Activated naive CD8-positive, alpha-beta T cell (primary cell): ENCODE measurements around the gene NDUFA3.

ENCODE experiments used
- H3K27ac Mint-ChIP-seq: one replicate; pipeline ENCODE4 v1.8.0; 2021; ENCODE audit warnings: mixed read lengths
- H3K27me3 Mint-ChIP-seq: one replicate; pipeline ENCODE4 v1.8.0; 2021; ENCODE audit warnings: mixed read lengths
- H3K36me3 Mint-ChIP-seq: one replicate; pipeline ENCODE4 v1.8.0; 2021; ENCODE audit warnings: mixed read lengths
- H3K4me1 Mint-ChIP-seq: one replicate; pipeline ENCODE4 v1.8.0; 2021; ENCODE audit warnings: low read depth, mixed read lengths
- H3K4me3 Mint-ChIP-seq: one replicate; pipeline ENCODE4 v1.8.0; 2021; ENCODE audit warnings: mild to moderate bottlenecking, mixed read lengths
- H3K9me3 Mint-ChIP-seq: one replicate; pipeline ENCODE4 v1.8.0; 2021; ENCODE audit warnings: low read depth, mixed read lengths

The NDUFA3 gene

DNA sequence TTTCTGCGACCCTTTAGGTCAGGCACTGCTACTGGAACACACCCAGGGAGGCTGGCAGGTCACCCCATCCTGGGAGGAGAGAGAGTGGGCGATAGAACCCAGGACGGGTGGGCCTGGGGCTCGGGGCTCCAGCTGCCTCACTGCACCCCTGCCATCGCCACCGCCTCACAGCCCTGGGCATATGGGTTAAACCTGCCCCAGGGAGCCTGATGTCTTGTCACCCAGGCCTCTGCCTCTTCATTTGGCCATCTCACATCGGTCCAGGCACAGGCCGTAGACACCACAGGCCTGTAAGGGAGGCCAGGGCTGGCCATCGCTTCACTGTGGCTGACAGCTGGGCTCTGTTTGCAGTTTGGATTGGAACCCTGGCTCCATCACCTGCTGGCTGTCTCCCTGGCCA lies 23.1 kb downstream of the NDUFA3 start:
- H3K9me3 Mint-ChIP-seq: no peaks in the 10 kb centered on the region
- H3K27me3 Mint-ChIP-seq: no peaks in the 10 kb centered on the region
- no peaks in the 10 kb centered on the region for H3K4me1 Mint-ChIP-seq
- H3K27ac Mint-ChIP-seq: peak overlapping the region; percentile 41
- no peaks in the 10 kb centered on the region for H3K36me3 Mint-ChIP-seq
- H3K4me3 Mint-ChIP-seq: no peak overlapping the region

DNA sequence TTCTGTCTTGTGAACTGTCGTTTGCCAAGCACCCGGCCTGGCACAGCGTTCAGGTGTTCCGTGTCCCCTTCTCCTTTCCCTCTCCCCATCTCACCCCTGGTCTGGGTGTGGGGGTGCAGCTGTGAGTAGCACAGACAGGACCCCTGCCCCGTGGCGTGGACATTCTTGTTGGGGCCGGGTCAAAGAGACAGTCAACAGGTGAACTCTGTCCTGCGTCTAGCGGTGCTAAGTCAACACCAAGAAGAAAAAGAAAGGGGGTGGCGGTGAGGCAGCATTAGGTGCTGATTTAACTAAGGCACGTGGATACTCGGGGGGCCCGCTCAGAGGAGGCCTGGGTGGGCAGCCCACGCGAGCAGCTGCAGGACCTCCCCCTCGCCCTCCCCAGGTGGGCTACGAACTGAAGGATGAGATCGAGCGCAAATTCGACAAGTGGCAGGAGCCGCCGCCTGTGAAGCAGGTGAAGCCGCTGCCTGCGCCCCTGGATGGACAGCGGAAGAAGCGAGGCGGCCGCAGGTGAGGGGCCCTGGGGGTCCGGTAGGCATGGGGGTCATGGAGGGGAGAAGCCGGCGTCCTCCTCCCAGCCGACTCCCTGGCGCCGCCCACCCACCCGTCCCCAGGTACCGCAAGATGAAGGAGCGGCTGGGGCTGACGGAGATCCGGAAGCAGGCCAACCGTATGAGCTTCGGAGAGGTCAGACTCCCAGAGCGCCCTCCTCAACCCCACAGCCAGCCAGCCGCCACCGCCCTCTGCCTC lies 25.2 kb downstream of the NDUFA3 start:
- H3K4me1 Mint-ChIP-seq: no peaks in the 10 kb centered on the region
- H3K9me3 Mint-ChIP-seq: no peaks in the 10 kb centered on the region
- no peak overlapping the region for H3K27ac Mint-ChIP-seq
- H3K36me3 Mint-ChIP-seq: peaks cover 2% of the 10 kb centered on the region
- H3K27me3 Mint-ChIP-seq: no peaks in the 10 kb centered on the region
- no peak overlapping the region for H3K4me3 Mint-ChIP-seq

DNA sequence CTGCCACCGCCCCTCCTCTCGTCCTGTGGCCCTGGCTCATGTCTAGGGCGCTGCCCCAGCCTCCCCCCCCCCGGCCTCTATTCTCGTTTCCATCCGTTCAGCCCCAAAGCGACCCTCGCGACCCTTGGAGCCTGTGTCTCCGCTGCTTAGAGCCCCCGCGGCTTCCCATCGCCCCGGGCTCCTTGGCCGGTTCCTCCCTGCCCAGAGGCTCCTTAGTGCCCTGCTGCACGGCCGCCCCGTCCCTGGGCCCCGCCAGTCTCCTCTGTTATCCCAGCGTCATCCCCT lies 25.7 kb downstream of the NDUFA3 start:
- H3K4me3 Mint-ChIP-seq: no peak overlapping the region
- no peaks in the 10 kb centered on the region for H3K9me3 Mint-ChIP-seq
- no peaks in the 10 kb centered on the region for H3K27me3 Mint-ChIP-seq
- no peak overlapping the region for H3K27ac Mint-ChIP-seq
- peaks cover 2% of the 10 kb centered on the region for H3K36me3 Mint-ChIP-seq
- no peaks in the 10 kb centered on the region for H3K4me1 Mint-ChIP-seq

DNA sequence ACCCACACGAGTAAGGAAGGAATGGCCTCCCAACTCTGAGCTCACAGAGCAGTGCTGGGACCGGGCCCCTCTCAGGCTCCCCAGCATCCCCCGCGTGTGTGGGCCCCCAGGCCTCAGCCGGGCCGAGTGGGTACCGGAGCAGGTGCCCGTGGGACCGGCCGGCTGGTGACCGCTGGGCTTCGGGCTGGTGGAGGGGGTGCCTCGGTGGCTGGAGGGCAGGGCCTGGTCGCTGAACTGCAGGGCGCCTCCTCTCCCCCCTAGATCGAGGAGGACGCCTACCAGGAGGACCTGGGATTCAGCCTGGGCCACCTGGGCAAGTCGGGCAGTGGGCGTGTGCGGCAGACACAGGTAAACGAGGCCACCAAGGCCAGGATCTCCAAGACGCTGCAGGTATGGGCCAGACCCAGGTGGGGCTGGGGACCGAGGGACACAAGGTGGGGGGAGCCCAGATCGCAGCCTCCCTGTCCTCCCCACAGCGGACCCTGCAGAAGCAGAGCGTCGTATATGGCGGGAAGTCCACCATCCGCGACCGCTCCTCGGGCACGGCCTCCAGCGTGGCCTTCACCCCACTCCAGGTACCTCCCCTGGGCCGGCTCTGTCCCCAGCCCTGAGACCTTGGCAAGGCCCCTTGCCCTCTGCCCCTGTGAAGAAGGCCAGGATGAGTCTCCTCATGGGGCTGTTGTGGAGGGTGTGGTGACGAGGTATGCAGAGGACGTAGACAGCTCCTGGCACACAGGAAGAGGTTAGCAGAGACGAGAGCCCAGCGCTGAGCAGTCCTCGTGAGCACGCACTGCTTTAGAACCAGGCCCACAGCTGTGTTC lies 26.4 kb downstream of the NDUFA3 start:
- no peak overlapping the region for H3K4me3 Mint-ChIP-seq
- no peaks in the 10 kb centered on the region for H3K27me3 Mint-ChIP-seq
- H3K36me3 Mint-ChIP-seq: peaks cover 2% of the 10 kb centered on the region
- no peaks in the 10 kb centered on the region for H3K4me1 Mint-ChIP-seq
- H3K9me3 Mint-ChIP-seq: no peaks in the 10 kb centered on the region
- H3K27ac Mint-ChIP-seq: no peak overlapping the region

DNA sequence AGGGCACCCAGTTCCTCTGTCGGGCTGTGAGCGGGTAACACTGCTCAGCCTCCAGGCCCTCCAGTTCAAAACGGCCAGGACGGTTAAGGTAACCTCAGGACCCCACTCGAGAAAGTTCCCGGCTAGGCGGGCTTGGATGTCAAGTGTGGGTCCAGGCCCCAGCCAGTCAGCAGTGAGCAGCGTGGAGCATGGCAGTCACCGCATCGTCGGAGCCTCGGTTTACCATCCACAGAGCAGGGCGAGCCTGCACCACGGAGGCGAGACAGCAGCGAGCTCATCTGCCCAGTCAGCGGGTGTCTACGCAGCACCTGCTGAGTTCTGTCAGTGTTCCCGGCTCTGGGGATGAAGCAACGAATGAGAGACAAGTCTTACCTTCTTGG lies 27.0 kb downstream of the NDUFA3 start:
- Mint-ChIP-seq H3K9me3 (no peaks in the 10 kb centered on the region), H3K36me3 (peaks cover 2% of the 10 kb centered on the region), H3K4me3 (no peak overlapping the region), H3K4me1 (peaks cover 3% of the 10 kb centered on the region), H3K27me3 (no peaks in the 10 kb centered on the region), H3K27ac (no peak overlapping the region)

DNA sequence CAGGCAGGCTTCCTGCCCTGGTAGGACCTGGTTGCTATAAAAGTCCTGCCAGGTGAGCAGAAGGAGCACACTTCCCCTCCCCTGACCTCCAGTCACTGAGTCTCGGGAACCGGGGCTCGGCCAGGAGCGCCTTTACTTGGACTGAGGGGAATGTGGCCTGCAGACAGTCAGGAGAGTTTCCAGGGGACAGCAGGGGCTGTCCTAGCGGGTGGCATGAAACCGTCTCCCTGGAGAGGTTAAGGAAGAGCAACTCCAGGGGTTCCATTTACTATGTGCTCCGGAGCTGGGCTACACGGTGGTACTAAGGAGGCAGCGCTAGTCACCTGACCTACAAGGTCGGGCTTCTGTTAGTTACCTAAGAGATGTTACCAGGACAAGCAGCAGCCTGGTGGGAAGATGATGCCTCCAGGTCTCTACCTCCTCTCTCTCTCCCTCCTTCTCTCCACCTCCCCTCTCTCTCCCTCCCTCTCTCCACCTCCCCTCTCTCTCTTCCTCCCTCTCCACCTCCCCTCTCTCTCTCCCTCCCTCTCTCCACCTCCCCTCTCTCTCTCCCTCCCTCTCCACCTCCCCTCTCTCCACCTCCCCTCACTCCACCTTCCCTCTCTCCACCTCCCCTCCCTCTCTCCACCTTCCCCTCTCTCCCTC lies 30.8 kb downstream of the NDUFA3 start:
- H3K9me3 Mint-ChIP-seq: no peaks in the 10 kb centered on the region
- H3K36me3 Mint-ChIP-seq: peaks cover 2% of the 10 kb centered on the region
- H3K4me3 Mint-ChIP-seq: no peak overlapping the region
- peaks cover 15% of the 10 kb centered on the region for H3K4me1 Mint-ChIP-seq
- no peaks in the 10 kb centered on the region for H3K27me3 Mint-ChIP-seq
- no peak overlapping the region for H3K27ac Mint-ChIP-seq

DNA sequence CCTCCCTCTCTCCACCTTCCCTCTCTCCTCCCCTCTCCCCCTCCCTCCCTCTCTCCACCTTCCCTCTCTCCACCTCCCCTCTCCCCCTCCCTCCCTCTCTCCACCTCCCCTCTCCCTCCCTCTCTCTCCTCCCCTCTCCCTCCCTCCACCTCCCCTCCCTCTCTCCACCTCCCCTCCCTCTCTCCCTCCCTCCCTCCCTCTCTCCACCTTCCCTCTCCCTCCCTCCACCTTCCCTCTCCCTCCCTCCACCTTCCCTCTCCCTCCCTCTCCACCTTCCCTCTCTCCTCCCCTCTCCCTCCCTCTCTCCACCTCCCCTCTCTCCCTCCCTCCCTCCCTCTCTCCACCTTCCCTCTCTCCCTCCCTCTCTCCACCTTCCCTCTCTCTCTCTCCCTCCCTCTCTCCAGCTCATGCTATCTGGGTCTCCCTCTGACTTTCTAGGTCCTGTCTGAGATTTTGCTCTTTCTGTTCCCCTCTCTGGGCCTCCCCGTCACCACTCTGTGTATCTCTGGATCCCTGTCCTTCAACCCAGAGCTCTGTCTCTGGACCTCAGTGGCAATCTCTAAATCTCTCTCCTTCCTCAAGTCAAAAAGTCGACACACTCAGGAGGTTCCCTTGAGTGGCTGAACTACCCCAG lies 31.4 kb downstream of the NDUFA3 start:
- H3K9me3 Mint-ChIP-seq: no peaks in the 10 kb centered on the region
- no peak overlapping the region for H3K4me3 Mint-ChIP-seq
- H3K36me3 Mint-ChIP-seq: peaks cover 2% of the 10 kb centered on the region
- H3K4me1 Mint-ChIP-seq: peaks cover 21% of the 10 kb centered on the region
- H3K27me3 Mint-ChIP-seq: no peaks in the 10 kb centered on the region
- no peak overlapping the region for H3K27ac Mint-ChIP-seq

DNA sequence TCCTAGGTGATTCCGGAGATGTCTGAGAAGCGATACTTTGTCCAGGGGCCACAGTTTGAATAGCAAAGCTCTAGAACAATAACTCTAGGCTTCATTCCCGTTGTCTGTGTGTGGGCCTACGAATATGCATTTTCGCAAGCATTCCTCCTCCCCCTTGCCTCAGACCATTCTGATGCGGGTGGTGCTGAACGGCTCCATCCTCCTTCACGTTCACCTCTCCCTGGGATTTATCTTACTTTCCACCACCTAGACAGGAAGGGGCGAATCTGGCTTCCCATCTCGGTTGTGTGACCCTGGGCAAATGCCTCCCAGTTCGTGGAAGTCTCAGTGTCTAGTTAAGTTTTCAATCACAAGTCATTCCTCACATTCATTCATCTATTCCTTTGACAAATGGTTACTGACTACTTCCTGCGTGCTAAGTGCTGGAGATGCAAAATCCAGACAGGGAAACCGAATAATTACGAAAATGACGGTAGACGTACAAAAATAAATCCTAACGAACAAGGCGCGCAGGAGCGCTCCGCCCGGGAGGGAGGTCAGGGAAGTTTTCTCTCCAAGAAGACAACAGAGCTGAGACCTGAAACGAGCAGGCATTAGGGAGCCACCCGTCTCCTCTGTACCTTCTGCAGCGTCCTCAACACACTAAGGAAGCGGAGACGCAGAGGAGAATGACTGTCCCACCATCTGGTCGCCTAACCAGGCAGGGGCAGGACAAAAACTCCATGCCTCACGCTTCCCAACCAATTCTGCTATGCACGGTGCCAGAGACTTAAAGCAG lies 33.6 kb downstream of the NDUFA3 start:
- no peaks in the 10 kb centered on the region for H3K27me3 Mint-ChIP-seq
- H3K4me3 Mint-ChIP-seq: peak overlapping the region; percentile 89
- peaks cover 2% of the 10 kb centered on the region for H3K36me3 Mint-ChIP-seq
- peaks cover 38% of the 10 kb centered on the region for H3K4me1 Mint-ChIP-seq
- H3K9me3 Mint-ChIP-seq: no peaks in the 10 kb centered on the region
- peak overlapping the region; percentile 76 for H3K27ac Mint-ChIP-seq

DNA sequence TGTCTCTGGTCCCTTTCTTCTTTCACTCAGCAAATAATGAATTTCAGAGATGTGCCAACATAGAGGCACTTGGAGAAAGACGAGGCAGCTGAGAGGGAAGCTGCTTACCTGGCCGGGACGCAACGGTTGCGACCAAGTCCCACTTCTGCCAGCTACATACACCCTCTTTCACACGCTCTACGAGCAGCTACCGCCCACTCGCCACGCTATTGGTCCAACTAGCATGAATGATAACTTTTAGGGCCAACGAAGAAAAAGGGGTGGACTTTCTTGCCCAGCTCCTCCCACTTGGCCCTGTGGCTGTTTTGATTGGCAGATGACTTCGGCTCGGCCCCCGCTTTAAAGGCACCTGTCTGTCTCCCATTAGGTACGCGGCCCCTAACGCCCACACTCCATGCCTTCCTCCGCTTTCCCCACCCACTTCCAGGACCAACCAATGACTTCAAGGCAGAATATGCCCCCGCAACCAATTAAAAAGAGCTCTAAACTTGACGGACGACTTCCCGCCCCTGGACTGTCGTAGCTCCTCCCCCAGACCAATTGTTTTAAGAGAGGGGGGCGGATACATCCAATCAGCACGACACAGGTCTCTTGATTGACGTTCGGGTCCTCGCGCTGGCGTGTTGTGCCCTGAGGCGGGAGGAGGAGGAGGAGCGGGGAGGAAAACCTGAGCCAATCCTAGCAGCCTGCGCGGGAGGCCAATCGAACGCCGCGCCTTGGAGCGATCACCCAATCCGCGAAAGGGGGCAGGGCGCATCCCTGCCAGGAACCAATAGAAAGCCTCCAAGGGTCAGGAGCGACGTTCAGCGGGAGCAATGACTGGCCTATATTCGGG lies 34.4 kb downstream of the NDUFA3 start:
- Mint-ChIP-seq H3K27me3 (no peaks in the 10 kb centered on the region), H3K4me3 (peak overlapping the region; percentile 89), H3K9me3 (no peaks in the 10 kb centered on the region), H3K4me1 (peaks cover 45% of the 10 kb centered on the region), H3K27ac (peak overlapping the region; percentile 90), H3K36me3 (no peaks in the 10 kb centered on the region)

DNA sequence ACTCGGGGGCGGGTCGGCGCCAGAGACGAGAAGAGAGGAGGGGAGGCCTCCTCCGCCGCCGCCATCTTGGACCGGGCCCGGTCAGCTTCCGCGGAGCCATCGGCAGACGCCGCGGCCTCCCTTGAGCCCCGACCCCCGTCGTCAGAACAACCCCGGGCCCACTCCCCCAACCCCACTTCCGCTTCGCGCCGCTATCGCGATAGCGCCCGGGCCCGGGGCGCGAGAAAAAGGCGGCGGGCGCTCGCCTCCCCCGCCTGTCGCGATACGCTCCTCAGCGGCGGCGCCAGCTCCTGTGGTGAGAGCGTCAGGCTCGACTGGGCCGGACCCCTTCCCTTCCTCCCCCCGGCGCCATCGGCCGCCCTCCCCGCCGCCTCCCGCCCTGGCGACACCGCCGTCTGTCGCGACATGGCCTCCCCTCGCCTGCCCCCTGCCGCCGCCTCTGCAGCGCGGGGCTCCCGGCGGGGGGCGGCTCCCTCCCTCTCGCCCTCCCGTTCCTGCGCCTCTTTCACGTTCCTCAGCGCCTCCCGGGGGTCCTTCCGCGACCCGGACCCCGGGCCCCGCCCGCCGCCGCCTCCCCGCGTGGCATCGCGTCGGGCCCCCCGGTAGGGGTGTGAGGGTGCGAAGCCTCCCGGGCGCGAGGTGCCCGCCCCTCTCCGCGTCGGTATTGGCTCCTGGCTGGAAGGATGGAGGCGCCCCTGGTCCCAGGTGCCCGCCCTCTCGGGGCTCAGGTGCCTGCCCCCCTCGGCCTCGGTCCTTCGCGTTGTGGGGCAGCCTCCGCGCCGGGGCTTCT lies 35.2 kb downstream of the NDUFA3 start, which contains the start of gene CNOT3:
CNOT3 (plus strand) TSS at position 64 of the 790 bp plus-strand sequence. CDS start 5,217 bp downstream, outside the sequence.
- peak within 1 kb of the TSS; percentile 96 for H3K27ac Mint-ChIP-seq
- peaks cover 45% of the 10 kb centered on the region for H3K4me1 Mint-ChIP-seq
- no peaks in the 10 kb centered on the region for H3K36me3 Mint-ChIP-seq
- H3K27me3 Mint-ChIP-seq: no peaks in the 10 kb centered on the region
- H3K4me3 Mint-ChIP-seq: peak within 1 kb of the TSS; percentile 94
- no peaks in the 10 kb centered on the region for H3K9me3 Mint-ChIP-seq

DNA sequence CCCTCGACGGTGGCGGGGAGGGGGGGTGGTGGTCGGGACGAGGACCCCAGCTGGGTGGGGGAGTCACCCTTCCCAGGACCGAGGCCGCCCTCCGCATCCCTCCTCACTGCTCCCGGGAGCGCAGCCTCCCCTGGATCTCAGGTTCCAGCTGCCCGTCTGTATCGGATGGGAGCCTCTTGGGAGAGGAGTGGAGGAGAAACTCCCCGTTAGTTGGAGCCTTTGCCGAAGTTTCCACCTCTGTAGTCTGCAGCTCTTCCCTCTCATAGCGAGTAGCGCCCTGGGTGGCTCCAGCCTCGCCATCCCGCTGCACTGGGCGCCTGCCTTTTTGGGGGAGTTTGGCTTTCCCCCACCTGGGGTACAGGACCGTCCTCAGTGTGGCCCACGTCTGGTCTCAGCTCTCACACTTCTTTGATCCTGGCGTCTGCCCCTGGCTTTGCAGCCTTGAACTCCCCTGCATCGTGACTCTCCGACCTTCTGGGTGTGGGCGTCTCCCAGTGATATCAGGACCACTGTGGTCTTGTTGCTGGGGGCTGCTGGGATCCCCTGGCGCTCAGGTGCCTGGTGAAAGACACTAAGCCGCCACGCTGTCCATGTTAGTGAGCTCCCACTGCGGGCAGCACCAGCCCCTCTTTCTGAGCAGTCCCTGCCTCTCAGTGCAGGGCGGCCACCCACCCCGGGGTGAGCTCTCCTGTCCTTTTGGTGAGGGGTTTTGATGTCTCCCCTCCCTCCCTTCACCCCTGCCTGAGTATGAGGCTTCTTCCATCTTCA lies 36.0 kb downstream of the NDUFA3 start:
- H3K36me3 Mint-ChIP-seq: no peaks in the 10 kb centered on the region
- peak overlapping the region; percentile 94 for H3K4me3 Mint-ChIP-seq
- H3K4me1 Mint-ChIP-seq: peaks cover 45% of the 10 kb centered on the region
- H3K27me3 Mint-ChIP-seq: no peaks in the 10 kb centered on the region
- H3K27ac Mint-ChIP-seq: peak overlapping the region; percentile 96
- H3K9me3 Mint-ChIP-seq: no peaks in the 10 kb centered on the region

DNA sequence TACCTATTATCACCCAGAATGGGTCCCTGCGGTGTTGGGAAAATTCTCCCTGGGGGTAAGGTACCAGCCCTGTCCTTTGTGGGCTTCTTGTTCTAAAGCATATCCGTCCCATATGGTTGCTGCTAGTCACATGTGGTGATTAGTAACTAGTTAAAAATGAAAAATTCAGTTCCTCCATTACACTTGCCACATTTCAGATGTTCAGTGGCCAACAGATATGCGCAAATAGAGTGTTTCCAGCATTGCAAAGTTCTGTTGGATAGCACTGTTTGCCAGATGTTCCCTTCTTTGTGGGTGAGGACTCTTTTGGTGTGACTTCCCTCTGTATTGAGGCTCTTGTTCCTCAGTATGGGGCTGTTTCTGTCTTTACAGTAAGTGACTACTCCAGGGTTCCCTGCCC lies 38.7 kb downstream of the NDUFA3 start:
- no peaks in the 10 kb centered on the region for H3K36me3 Mint-ChIP-seq
- H3K9me3 Mint-ChIP-seq: no peaks in the 10 kb centered on the region
- no peaks in the 10 kb centered on the region for H3K27me3 Mint-ChIP-seq
- H3K27ac Mint-ChIP-seq: peak overlapping the region; percentile 61
- peaks cover 38% of the 10 kb centered on the region for H3K4me1 Mint-ChIP-seq
- H3K4me3 Mint-ChIP-seq: no peak overlapping the region
